AG09319 (cell line): ENCODE data around the gene DOCK1.

ENCODE experiments used
- DNase-seq: peaks from one replicate; pipeline ENCODE4 v3.0.0-alpha.2; 2010; ENCODE audit warnings: low read depth; ENCODE audit errors: extremely low read depth
- TF ChIP-seq, protein P1 (sequence below): IDR thresholded peaks from 2 replicates; pipeline ENCODE4 v1.5.1; 2011; ENCODE audit warnings: low read depth, mild to moderate bottlenecking, inconsistent platforms, low read length, moderate library complexity

The DOCK1 gene

DNA sequence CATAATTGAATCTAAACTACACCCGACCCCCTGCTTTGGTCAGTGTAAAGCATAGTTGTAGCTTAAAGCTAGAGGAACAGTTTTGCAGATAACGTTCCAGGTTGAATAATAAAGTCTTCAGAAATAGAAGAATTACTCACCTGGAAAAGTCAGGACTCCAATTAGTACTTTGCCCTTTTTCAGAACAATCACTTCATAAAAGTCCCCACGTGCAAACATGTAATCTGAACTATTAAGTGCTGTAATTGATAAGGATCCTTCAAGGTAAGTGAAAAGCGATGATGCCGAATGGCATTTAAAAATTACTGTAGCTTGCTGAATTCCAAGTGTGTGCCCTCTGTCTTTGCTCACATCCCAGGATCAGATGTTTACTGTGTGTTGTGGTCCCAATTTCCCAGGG is 344.8 kb downstream of the DOCK1 start:
- TF ChIP-seq, protein P1, sequence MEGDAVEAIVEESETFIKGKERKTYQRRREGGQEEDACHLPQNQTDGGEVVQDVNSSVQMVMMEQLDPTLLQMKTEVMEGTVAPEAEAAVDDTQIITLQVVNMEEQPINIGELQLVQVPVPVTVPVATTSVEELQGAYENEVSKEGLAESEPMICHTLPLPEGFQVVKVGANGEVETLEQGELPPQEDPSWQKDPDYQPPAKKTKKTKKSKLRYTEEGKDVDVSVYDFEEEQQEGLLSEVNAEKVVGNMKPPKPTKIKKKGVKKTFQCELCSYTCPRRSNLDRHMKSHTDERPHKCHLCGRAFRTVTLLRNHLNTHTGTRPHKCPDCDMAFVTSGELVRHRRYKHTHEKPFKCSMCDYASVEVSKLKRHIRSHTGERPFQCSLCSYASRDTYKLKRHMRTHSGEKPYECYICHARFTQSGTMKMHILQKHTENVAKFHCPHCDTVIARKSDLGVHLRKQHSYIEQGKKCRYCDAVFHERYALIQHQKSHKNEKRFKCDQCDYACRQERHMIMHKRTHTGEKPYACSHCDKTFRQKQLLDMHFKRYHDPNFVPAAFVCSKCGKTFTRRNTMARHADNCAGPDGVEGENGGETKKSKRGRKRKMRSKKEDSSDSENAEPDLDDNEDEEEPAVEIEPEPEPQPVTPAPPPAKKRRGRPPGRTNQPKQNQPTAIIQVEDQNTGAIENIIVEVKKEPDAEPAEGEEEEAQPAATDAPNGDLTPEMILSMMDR: no peak
- no peak for DNase-seq

DNA sequence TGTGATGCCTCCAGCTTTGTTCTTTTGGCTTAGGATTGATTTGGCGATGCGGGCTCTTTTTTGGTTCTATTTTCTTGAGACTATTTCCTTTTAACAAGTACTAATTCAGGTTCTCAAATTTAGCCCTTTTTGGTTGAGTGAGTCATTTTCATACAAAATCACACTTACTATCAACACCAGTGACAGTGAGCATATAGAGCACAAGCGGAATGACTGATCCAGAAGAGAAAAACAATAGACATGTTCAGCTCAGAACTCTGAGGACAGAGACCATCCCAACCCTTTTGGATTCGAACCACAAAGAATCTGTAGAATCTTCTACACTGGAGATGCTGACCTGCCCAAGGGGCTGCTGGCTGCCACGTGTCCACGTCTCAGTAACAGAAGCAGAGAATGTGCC is 347.6 kb downstream of the DOCK1 start:
- DNase-seq: no peak
- TF ChIP-seq, protein P1: no peak

DNA sequence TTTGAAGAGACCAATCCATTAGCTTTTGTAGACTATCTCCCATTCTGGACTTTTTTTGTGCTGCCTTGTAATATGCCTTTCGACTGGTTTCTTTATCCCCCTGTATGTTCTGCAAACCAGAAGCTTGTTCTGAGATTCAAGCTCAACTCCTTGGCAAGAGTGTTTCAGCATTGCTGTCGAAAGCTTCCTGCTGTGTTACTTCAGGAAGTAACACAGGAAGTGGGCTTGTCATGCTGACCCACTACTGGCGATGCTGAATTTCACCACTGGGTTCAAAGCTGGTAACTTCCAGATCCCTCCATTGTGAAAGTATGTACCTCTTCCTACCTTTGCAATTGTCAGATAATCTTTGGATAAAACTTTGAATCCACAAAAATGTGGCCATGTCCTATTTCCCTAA is 349.0 kb downstream of the DOCK1 start:
- TF ChIP-seq, protein P1: no peak
- DNase-seq: no peak

DNA sequence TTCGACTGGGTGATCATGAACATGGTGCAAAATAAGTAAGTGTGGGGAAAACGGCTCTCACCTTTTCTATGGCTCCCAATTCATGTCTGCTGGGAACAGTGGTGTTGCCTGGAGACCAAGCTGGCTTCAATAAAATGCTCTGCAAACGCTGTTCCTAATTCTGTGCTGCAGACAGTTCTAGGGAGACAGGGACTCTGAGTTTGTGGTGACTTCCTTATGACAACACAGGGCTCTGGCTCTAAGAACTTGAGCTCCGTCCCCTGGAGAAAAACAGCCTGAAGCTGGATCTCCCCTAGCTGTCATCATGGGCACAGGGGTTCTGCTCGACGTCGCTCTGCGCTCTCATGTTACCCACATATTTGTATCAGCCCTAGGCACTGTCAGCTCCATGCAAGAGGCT is 352.2 kb downstream of the DOCK1 start:
- TF ChIP-seq, protein P1: no peak; the same call in 1 of the 2 replicates
- DNase-seq: no peak

GRCh38 chr10:127259347-127259746 is 354.1 kb downstream of the DOCK1 start:
- TF ChIP-seq, protein P1: no peak
- DNase-seq: no peak

DNA sequence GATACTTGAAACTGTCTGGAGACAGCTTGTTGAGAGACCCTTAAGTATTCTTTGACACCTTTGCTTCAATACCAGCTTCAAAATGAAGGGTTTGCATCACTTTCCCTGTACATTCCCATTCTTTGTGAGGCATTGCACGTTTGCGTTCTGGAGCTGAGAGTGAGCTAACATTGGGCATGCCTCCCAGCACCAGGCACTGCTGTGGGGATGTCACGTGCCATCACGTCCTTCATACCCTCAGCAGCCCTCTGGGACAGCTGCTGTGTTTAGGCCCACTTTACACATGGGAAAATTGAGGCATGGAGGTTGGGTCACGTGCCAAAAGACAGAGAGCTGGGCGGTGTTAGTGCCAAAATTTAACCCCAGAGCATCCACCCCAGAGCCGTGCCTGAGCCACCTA is 357.4 kb downstream of the DOCK1 start:
- DNase-seq: no peak
- TF ChIP-seq, protein P1: no peak

DNA sequence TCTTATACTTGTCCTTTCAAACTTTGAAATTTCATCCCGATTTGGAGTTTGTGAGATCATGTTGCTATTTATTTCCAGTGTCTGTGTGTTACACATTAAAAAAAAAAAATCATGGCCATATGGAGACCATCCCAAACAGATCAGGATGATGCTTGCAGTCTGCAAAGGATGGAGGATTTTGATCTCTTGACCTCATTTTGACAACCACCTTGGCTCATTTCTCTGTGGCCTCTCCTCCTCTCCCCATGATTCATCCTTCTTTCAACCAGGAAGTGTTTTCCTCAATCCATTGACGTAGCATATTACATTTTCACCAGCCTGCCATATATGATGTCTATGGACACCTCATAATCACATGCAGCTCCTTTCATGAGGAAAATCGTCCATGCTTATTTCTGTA is 360.1 kb downstream of the DOCK1 start:
- TF ChIP-seq, protein P1: no peak
- DNase-seq: no peak
